HG03280 (cell line): ENCODE data around the gene UBE2I.

ENCODE experiments used
- ATAC-seq: cut with Tn5 transposase; IDR thresholded peaks from one replicate; pipeline ENCODE4 v1.9.1; 2021; ENCODE audit warnings: mild to moderate bottlenecking, moderate library complexity; ENCODE audit not compliant: unreplicated experiment

The UBE2I gene

DNA sequence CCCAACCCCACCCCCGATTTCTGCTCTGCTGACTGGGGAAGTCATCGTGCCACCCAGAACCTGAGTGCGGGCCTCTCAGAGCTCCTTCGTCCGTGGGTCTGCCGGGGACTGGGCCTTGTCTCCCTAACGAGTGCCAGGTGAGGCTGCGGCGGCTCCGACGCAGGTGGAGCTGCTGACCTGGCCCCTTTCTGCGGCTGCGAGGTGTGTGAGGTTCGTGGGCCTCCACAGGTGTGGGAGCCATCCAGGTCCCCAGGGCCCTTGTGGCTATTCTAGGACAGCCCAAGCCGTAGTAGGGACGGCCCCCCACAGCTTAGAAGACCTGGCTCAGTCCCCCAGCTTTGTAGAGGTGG lies 3.0 kb downstream of the UBE2I start:
- no peak for ATAC-seq

DNA sequence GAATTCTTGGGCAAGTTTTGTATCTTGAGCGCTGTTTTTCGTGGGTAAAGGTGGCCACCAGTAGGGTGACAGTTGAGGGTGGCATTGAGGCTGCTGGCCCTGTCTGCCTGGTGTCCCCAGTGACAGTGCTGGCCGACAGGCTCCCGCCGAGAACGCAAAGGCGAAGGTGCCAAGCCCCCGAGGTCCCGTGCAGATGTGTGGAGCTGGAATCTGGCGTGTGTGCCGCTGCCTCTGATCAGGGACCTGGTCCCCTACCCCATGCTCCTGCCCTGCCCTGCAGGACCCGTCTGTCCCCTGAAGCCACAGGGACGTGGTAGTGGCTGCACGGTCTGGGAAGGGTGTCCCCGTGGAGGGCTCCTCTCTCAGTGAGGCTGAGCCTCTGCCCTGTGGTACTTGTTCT lies 3.5 kb downstream of the UBE2I start:
- ATAC-seq, result no peak

DNA sequence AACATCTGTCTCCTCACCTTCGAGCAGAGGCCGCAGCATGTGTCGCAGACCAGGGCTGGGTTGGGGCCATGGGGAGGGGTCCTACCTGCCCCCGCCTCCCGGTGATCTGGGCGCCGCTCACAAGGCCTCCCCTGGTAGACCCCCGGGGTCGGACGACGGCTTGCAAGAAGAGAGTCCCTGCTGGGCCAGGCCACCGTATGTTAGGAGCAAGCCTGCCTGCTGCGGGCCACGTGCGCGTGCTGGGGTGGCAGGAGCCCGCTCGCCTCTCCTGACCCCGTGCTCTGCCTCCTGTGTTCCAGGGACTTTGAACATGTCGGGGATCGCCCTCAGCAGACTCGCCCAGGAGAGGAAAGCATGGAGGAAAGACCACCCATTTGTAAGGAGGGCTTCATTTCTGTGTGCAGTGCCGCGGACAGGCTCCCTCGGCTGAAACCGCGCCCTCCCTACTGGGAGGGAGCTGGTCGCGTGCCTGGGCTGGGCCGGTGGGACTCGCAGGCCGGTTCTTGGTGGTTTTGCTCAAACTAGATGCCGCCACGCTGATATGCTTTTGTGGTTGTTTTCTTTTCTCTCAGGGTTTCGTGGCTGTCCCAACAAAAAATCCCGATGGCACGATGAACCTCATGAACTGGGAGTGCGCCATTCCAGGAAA lies 4.4 kb downstream of the UBE2I start:
- no peak for ATAC-seq

DNA sequence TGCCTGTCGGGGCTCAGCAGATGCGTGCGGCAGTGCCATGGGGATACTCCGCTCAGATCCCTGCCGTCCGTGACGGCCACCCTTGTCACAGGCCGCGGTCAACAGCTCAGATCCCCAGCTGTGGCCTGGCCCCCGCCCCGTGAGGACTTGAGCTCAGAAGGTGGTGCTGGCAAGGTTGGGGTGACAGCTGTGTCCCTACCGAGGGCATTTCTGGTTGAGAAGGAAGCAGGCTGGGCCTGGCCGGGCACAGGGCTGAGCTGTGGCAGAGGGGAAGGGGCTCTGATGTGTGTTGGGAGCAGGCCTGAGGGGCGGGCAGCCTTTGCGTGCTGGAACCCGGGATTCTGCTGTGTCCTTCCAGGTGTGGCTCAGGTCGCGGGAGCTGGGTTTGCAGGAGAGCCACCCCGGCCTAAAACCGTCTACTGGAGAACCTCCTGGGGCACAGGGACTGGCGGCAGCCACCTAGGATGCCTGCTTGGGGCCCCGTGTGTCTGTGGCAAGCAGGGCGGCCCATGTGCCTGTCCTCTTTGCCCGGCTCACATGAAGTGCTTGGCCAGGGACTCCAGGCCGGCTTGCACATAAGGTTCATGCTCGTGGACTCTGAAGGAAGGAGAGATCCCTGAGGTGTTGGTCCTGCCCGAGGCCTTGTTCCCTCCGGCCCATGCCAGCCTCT lies 5.1 kb downstream of the UBE2I start:
- ATAC-seq, result no peak

DNA sequence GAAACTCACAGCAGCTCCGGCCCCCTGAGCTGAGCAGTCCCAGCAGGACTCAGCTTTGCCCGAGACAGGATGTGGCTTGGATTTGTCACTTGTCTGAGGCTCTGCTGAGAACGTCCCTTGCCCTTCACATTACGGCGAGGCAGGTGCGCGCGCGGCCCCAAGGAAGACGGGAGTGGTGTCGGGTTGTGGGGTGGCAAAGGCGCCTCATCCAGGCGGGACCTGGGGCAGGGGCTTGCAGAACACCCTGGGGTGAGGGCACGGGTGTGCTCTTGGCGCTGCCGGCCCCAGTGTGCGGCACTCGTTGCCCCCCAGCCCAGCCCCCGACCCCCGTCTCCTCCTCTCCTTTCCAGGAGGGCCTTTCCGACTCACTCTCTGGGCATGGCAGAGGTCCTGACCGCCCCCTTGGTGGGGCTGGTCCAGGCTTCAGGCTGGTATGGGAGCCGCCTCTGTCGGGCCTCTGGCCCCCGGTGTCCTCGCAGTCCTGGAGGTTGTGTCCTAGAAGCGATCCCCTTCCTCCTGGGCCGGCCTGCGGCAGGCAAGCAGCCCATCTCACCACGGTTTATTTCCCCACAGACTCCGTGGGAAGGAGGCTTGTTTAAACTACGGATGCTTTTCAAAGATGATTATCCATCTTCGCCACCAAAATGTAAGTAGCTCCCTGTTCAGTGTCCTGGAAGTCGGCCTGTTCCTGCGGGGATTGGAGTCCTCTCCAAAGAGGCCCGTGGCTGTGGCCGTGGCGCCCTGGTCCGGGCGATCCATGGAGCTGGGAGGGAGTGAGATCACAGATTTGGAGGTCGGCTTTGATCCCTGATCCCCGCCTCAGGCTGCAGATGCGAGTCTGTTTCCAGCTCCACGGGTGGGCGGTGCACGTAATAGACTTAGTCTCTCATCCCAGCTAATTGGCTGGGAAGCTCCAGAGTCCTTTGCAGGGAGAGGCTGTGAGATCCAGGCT lies 5.9 kb downstream of the UBE2I start:
- ATAC-seq, result no peak

DNA sequence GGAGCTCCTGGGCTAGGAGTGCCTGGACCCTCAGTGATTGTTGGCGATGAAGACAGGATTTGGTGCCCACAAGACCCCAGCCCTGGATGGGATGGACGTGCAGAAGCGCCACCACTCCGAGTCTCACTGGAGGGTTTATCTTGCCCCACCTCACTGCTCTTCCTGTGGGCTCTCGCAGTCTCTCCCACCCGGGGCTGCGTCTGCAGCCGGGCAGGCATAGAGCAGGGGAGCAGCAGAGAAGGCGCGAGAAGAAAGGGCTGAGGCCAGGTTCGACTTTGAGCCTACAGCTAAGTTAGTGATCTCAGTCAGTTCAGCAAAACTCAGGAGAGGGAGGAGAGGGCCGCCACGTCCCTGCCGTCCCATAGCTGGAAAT lies 6.6 kb downstream of the UBE2I start:
- ATAC-seq, result no peak

DNA sequence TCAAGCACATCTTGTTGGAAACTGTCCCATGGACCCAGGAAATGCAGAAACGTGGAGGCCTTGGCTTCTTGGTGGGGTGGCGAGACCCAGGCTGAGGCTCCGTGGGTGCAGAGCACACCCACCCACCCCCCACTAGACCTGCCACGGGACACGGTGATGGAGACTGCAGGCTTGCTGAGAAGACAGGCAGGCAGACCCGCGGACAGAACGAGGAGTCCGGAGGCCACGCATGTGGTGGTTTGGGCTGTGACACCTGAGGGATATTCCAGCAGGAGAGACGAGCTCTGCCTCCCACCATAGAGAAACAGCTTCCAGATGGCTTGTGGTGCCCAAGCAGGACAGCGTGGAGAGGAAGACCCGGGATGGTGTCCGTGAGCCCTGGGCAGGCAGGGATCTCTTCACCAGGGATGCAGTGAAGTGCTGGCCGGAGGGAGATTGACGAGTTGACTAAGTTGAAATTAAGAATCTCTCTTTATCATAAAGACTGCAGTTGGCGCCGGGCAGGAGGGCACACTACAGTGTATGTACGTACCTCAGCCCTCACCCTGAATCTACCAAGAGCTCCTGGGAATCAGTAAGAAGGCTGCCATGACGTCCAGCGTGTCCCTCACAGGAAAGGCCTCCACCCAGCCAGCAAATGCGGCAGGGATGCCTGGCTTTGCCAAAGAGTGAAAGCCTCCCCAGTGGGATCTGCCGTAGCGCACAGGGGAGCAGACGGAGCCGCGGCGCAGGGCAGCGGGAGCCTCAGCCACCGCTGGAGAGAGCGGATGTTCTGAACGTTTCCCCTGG lies 8.2 kb downstream of the UBE2I start:
- ATAC-seq, result no peak

DNA sequence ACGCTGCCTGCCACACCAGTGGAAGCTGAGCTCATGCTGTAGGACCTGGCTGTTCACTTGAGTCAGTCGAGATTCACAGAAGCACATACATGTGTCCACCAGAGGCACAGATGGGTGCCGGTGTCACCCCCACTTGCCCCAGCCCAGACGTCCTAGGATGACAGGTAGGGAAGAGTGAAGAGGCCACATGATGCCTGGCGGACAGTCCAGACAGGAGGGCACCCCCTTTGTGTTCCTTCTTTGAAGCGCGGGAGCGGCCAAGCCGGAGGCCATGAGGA lies 8.8 kb downstream of the UBE2I start:
- no peak for ATAC-seq

DNA sequence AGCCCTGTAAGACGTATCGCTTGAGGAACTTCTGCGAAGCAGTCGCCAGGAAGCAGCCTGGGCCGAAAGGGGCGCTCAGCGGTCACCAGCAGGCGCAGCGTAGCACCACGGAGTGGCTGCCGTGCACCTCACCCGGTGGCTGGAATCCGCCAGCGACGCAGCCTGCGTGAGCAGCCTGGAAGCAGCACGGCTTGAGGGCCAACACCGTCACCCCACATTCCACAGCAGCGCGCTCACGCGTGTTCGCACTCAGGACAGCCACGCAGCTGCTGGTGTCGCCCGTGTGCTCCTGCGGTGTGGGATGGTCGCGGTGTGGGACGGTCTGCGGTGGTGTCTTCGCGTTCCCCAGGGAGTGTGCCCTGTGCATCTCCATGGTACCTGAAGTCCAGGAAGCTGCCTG lies 9.6 kb downstream of the UBE2I start:
- no peak for ATAC-seq

DNA sequence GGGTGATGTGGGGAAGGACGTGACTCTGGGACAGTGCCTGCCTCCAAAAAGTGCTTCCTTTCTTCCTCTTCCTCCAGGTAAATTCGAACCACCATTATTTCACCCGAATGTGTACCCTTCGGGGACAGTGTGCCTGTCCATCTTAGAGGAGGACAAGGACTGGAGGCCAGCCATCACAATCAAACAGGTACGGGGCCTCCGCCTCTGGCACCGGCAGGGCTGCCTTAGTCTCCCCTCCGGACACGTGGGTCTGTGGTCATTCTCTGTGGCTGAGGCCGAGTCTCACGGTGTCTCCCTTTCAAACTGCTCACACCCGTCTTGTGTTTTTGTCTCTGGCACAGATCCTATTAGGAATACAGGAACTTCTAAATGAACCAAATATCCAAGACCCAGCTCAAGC lies 10.7 kb downstream of the UBE2I start:
- no peak for ATAC-seq

DNA sequence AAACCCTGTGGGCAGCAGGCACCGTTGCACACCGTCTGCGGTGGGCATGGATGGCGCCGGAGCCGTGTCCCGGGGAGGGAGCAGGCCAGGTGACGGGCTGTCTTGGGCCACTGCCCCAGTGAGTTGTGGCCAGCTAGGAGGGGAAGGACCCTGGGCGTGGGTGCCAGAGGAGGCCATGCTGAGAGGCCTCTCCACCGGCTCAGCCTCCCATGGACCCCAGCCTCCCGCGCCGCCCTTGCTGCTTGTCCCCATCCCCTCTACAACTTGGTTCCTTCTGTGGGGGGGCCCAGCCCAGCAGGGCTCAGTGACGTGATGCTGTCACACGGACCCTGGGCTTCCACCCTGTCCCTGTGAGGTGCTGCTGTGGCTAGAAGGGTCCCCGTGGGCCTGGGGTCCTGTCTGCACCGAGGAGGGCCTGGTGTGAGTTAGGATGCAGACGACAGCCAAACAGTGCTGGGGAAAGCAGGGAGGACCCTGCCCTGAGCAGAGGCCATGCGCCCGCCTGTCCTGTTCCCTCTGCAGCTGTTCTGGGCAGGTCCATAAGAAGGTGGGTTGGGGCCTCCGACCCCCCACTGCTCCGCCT lies 11.3 kb downstream of the UBE2I start:
- ATAC-seq, result no peak

DNA sequence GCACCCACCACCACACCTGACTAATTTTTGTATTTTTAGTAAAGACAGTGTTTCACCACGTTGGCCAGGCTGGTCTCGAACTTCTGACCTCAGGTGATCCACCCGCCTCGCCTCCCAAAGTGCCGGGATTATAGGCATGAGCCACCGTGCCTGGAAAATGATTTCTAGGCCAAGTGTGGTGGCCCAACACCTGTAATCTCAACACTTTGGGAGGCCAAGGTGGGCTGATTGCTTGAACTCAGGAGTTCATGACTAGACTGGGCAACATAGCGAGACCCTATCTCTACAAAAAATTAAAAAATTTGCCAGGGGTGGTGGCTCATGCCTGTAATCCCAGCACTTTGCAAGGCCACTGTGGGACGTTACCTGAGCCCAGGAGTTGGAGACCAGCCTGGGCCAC lies 13.0 kb downstream of the UBE2I start:
- no peak for ATAC-seq

DNA sequence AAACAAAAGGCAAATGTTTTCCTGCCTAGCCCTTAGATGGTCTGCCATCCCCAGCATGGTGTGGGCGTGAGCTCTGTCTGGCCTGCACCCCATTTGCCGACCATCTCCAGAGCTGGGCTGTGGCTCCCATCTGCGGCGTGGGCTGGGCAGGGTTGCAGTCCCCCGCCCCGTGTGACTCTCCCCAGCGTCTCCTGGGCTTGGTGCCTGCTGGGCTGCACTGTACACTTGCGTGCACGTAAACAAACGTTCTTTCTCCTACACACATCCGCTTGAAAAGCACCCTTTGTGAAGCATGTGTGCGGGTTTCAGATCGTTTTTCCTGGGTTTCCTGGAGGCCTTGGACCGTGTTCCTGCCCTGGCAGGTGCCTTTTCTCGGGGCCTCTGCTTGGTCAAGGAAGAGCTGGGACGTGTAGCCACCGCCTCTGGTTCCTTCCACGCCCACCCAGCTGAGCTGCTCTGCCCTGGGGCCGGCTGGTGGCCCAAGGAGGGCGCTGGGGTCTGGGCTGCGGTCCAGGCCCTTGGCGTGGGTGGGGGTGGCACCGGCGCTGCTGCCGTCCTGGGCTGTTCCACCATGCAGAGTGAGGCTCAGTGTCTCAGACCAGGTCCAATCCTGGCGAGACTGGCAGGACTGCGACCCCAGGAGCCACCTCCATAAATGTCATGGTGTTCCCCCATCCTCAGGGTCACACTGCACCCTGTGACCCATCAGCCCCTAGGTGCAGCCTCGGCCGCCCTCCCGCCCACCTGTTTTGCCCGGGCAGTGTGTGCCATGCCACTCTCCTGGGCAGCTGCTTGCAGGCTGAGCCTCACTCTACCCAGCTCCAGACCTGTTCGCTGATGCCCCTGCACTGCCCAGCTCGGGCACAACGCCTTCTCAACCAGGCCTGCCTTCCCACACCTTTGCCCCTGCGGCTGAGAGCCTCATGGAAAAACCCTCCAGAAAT lies 14.1 kb downstream of the UBE2I start:
- no peak for ATAC-seq

DNA sequence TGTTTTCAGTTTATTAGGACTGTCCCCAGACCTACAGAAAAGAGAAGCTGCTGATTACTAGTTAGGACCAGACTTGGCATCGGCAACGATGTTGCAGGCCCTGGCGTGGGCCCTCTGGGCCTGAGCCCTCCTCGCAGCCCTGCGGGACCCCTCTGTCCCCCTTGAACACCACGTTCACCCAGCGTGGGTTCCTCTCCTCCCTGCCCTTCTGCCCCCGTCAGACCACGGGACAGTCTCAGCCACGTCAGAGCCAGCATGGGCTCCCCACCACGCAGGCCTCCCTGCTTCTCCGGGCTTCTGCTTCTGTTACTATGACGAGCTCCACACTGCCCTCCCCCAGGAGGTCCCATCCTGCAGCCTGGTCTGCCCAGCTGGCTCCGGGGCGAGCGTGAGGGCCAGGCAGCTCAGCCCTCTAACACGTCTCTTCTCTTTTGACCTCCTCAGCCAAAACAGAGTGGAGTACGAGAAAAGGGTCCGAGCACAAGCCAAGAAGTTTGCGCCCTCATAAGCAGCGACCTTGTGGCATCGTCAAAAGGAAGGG lies 14.9 kb downstream of the UBE2I start:
- no peak for ATAC-seq

DNA sequence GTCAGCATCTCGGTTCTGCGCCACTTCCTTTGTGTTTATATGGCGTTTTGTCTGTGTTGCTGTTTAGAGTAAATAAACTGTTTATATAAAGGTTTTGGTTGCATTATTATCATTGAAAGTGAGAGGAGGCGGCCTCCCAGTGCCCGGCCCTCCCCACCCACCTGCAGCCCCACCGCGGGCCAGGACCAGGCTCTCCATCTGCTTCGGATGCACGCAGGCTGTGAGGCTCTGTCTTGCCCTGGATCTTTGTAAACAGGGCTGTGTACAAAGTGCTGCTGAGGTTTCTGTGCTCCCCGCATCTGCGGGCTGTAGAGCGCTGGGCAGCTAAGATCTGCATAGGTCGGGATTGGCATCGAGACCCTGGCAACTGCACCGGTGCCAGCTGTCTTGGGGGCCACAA lies 15.8 kb downstream of the UBE2I start:
- ATAC-seq, result no peak

DNA sequence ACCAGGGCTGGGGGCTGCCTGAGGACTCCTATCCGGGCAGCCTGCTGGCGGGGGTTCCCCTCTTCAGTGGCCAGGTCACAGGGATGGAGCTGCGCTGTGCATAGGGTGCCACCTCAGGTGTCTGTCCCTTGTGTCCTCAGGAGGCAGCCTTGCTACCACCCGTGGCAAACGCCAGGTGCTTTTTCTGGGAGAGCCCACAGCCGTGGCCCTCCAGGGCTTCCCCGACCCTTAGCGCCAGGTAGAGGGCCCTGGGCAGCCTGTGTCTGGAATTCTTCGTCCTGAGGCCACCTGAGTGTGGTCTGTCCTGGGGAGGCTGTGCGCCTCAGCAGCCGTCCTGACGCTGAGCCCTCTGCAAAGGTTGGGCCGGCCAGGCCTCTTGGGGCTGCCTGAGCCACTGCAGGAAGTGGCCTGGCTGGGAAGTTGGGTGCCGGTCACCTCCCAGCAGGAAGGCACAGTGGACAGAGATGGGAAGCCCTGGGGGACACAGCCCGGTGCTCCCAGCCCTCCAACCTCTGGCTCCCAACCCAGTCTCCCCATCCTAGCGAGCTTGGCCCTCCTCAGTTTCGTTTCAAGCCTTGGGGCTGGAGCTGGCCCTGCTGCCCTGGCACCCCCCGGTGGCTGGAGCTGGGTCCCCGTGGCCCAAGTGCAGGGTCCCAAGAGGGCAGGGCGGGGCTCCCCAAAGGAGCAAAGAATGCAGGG lies 16.4 kb downstream of the UBE2I start:
- no peak for ATAC-seq

DNA sequence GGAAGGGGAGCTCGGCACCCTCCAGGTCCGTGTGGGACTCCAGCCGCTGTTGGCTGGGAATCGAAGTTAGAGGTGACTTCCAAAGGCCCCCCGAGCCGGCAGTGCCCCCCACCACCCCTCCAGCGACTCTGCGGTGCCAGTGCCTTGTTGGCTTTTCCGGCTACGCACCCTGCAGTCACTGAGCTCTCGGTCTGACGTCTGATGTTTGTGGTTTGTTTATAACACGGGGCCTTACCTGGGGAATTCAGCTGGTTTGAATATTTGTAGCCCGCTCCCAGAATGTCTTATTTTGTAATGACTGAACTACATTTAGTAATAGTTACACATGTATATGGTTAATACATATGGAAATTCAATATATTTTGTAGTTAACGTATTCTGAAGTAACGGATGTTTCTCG lies 17.0 kb downstream of the UBE2I start:
- no peak for ATAC-seq

DNA sequence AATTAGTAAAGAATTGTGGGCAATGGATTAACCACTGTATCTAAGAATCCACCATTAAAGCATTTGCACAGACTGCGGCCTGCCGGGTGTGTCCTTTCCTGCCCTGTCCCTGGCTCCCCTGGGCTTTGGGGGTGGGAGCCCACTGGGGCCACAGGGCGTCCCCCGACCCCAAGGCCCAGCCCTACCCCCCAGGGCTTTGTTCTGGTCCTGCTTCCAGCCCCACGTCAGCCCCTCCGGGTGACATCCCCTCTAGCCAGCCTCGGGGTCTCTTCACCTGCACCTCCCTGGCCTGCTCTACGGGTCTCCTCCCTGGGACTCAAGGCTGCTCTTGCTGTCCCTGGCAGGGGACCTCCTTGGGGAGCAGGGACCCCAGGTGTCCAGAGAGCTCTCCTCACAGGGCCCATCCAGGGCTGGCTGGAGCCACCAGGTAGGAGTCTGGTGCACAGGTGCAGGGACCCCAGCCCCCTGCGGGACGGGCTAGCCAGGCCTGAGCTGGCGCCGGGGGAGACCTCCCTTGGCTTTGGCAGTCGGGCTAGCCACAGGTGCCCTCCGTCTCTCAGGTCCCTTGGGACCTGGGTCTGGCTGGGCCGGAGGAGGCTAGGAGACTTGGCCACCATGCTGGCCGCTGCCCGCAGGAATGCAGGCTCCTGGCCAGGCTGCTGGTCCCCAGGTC lies 17.6 kb downstream of the UBE2I start:
- no peak for ATAC-seq

DNA sequence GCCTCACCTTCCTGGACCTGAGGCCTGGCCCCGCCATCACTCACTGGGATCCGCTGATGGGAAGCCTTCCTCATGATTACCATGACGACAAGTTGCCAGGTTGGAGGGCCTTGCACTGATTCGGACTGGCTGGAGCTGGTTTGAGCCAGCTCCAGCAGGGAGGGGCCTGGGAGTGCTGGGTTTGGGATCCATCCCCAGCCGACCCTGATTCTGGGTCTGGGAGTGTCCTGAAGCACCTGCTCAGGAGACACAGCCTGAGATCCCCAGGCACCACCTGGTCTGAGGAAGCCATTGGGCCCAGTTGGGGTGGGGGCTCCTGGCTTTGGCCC lies 18.1 kb downstream of the UBE2I start:
- no peak for ATAC-seq
